HG03442 (cell line): ENCODE results near the gene TMEM42.
"Not testable (repeated sequence)": the region's sequence is repeated elsewhere in the genome, so short reads cannot be mapped to it uniquely, and the experiment has no call there.

Experiments used
- ATAC-seq: cut with Tn5 transposase; IDR thresholded peaks from one replicate; pipeline ENCODE4 v1.9.1; 2021; ENCODE audit warnings: mild to moderate bottlenecking, moderate library complexity; ENCODE audit not compliant: unreplicated experiment

Gene TMEM42

GRCh38 chr3:44861412-44862225 is at the start of gene TMEM42:
Gene TMEM42 (plus strand): TSS chr3:44861912. CDS start chr3:44861925, 13 bp downstream.
- ATAC-seq = peak; percentile 90

GRCh38 chr3:44814751-44815150 is 47.0 kb upstream of the TMEM42 start:
- no peak for ATAC-seq

DNA sequence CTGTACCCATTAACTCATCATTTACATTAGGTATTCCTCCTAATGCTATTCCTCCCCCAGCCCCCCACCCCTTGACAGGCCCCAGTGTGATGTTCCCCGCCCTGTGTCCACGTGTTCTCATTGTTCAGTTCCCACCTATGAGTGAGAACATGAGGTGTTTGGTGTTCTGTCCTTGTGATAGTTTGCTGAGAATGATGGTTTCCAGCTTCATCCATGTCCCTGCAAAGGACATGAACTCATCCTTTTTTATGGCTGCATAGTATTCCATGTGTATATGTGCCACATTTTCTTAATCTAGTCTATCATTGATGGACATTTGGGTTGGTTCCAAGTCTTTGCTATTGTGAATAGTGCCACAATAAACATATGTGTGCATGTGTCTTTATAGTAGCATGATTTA is 45.4 kb upstream of the TMEM42 start:
- not testable (repeated sequence) for ATAC-seq

DNA sequence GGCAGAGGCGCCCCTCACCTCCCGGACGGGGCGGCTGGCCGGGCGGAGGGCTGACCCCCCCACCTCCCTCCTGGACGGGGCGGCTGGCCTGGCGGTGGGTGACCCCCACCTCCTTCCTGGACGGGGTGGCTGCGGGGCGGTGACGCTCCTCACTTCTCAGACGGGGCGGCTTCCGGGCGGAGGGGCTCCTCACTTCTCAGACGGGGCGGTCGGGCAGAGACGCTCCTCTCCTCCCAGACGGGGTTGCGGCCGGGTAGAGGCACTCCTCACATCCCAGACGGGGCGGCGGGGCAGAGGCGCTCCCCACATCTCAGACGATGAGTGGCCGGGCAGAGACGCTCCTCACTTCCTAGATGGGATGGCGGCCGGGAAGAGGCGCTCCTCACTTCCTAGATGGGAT is 40.5 kb upstream of the TMEM42 start:
- not testable (repeated sequence) for ATAC-seq

GRCh38 chr3:44825264-44825925 is 36.3 kb upstream of the TMEM42 start:
- ATAC-seq = no peak

- ATAC-seq = no peak
Measured at GRCh38 chr3:44827196-44827595, 34.5 kb upstream of the TMEM42 start.

DNA sequence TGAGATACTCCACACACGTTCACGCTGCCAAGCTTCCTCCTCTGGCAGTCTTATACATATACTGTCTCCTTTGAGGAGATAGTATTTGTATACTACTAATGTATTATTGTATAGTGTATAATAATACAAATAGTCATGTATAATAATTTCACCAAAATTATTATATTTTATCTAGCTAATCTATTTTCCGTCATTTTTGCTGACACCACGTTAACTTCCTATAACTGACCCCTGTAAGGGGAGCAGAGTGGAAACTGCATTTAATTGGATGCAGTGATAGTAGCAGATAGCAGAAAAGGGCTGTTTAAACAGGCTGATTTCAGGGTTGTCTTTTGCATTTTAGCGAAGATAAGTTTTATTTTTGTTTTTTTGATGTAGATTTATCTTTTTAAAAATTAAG is 30.5 kb upstream of the TMEM42 start:
- ATAC-seq = no peak

DNA sequence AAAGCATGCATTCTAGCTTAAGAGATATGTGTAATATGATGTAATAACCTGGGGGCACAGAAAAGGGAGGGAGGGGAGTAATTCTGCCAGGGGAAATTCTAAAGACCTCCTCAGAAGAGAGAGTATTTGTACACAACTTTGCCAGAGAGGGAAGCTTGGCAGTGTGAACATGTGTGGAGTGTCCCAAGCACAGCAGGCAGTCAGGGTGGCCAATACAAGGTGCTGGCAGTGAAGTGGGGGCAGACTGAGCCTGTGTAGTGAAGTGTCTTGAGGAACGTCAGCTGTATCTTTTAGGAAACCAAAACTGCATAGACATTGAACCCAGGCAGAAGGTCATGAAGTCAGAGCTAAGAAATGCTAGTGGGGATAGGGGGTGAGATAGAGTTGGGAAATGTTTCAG is 29.7 kb upstream of the TMEM42 start:
- no peak for ATAC-seq

DNA sequence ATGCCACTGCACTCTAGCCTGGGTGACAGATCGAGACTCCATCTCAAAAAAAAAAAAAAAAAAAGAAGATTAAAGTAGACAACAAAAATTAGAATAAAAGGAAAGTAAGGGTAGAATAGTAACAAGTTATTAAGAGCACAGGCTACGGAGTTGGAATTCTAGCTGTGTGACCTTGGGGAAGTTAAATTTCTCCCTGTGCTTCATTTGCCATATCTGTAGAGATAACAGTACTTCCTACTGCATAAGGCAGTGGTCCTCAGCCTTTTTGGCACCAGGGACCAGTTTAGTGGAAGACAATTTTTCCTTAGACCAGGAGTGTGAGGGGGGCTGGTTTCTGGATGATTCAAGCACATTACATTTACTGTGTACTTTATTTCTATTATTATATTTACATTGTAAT is 28.7 kb upstream of the TMEM42 start:
- ATAC-seq = no peak

- ATAC-seq = no peak
Measured at GRCh38 chr3:44833394-44833793, 28.3 kb upstream of the TMEM42 start.

DNA sequence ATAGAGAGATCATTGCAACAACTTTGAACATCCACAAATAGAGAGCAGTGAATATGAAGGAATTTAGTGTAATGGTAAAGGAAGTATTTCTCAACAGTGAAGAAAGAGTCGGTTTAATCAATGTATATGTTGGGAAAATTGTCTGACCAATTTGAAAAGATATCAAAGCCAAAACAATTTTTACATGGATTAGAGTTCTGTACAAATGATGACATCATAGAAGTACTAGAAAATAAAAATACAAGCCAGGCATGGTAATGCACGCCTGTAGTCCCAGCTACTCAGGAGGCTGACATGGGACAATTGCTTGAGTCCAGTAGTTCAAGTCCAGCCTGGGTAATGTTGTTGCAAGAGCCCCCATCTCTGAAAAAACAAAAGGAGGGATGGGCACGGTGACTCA is 26.0 kb upstream of the TMEM42 start:
- no peak for ATAC-seq

GRCh38 chr3:44842376-44842775 is 19.3 kb upstream of the TMEM42 start:
- no peak for ATAC-seq

DNA sequence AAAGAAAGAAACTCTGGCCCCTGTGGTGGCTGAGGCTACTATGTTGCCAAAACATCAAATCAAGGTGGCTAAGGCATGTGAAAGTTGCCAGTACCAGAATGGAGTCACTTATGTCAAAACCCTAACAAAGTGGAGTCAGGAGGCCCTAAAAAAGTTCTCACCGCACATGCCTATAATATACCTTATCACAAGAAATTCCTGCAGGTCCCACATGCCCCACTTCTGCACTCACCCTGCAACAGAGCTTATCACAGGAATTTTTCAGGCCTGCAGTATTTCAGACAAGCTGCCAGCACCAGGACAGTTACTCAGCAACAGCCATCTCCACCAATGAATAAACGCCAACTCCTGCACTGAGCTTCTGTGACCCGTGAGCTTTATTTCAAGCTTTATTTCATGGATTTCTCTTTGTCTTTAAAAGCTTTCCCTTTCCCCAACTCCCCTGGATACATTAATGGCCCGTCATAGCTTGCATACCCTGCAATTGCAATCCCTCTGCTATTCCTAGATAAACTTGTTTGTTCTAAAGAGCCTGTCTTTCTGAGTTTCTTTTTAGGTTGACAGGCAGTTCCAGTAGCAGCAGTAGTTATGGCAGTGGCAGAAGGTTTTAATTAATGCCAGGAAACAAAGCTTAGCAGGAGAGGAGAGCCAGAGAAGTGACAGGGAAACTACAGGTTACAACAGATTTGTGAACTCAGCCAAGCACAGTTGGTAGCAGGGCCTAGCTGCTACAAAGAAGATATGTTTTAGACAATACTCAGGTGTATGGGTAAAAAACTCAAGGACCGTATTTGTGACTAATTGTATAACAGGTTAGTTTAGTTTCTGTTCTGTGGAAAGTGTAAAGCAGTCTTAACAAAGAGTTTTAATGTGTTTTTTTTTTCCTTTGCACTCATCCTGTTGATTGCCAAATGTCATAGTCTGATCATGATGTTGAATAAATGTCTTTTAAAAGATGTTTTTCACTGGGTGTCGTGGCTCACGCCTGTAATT is 15.9 kb upstream of the TMEM42 start:
- no peak for ATAC-seq

DNA sequence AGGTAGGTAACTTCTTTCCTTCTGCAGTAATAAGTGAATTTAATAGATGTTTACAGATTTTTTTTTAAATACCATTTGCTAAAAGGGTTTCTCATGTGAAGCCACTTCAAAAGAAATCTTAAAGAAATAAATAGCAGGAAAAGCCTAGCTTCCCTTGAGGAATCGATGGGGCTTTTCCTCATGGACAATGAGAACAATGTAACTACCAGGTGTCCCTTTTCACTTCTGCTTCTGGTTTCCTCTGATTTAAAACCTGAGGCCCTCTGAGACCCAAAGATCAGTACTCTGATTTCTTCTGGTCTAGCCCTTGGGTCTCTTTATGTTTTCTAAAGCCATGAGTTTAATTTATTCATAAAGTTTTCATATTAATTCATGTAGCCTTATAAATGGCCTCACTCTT is 13.1 kb upstream of the TMEM42 start:
- ATAC-seq = no peak

- ATAC-seq = not testable (repeated sequence)
Measured at GRCh38 chr3:44856663-44857062, 5.0 kb upstream of the TMEM42 start.

GRCh38 chr3:44860117-44860516 is 1.6 kb upstream of the TMEM42 start:
- no peak for ATAC-seq

- ATAC-seq = peak; percentile 27
Measured at GRCh38 chr3:44862226-44862637, 520 bp downstream of the TMEM42 start.

DNA sequence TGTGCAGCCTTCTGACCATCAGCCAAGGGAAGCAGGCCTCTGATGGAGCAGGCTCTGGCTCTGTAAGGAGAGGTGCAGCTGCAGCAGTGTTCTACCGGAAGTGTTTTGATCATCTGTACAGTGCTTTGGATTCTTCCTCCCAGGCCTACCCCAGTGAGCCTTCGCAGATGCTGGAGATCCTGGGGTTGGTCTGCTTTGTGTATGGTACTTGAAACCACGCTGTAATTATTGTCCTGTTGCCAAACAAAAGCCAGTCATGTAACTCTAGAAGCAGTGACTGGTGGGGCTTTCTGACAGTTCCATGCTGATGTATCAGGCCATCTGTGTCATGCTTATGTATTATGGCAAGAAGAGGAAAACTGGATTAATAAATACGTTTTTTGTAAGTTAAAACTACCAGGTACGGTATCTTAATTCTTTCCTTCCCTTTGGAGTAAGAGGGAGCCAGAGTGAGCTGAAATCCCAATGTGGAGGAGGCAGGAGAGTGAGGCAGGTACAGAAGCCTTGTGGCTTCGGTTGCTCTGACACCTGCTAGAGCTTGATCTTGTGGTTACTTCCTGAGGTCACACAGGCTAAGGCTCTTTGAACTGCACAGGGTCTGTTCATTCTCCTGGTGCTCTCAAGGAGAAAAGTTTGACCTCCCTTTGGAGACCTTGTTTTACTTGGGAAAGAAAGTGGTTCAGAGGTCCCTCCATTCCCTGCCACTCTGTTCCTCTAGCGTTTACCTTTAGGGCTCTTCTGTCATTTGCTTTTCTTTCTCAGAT is 3.7 kb downstream of the TMEM42 start:
- ATAC-seq = no peak

DNA sequence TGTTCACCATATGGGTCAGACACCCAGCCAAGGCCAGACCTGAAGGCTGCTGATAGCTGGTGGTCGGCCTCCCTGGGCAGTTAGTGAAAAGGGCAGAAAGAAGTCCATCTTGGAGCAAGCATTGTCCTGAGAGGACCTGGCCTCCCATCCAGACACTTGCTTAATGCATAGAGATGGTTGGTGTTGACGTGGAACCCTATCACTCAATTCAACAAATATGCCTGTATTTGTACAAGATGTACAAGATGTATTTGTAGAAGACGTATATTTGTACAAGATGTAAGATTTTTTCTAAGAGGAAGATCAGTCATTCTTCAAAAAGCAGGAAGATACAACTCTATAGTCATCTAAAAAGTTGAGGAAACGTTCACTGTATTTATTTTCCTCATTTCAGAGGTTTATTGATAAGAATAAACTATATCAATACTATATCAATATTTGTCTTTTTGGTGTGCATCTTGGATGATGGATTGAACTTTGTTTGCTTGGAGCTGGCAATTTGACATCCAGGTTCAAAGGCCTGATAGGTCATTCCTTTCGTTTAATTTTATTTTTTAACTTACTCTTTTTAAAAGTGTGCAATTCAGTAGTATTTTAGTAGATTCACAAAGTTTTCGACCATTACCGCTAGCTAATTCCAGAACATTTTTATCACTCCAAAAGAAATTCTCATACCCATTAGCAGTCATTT is 5.9 kb downstream of the TMEM42 start:
- ATAC-seq = no peak
